ENCODE results near the gene SF3B2. TPM values are rescaled to one million over a fixed set of nuclear protein-coding genes. Genes with fewer than 3 reads are reported as not detected.

SF3B2 gene
- total and polyA plus RNA-seq, 9 of the 15 experiments (the other 6 are each of a cell fraction or from before 2014, with no cell fraction given), result 58.3 to 248 (median 157) TPM

DNA sequence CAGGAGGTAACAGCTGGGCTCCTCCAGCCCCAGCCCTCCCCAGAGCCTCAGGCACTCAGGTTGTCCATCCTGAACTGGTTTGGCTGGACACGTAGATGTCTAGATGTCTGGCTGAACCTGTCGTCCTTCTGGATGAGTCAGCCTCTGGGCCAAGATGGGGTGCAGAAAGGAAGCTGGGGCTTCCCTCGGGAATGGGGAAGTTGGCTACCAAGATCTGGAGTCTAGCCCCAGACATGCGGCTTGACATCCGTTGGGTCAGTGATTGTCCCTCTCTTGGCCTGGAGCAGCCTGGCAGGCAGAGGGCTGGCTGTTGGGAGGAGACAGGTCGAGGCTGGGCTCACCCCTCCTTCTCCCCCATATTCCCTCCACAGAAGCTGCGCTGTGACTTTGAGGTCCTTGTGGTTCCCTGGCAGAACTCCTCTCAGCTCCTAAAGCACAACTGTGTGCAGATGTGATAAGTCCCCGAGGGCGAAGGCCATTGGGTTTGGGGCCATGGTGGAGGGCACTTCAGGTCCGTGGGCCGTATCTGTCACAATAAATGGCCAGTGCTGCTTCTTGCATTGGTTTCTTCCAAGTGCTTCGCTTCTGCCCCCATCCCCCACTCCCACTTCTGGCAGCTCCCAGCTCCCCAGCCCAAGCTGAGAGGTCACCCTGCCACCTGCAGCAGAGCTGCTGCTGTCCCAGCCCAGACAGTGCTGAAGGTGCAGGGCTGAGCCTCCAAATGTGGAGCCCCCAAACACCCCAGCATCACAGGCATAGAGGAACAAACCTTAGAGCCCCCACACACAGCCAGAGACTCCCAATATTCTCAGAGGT lies 39.0 kb upstream of the SF3B2 start (continued):
- TF ChIP-seq, protein P1, sequence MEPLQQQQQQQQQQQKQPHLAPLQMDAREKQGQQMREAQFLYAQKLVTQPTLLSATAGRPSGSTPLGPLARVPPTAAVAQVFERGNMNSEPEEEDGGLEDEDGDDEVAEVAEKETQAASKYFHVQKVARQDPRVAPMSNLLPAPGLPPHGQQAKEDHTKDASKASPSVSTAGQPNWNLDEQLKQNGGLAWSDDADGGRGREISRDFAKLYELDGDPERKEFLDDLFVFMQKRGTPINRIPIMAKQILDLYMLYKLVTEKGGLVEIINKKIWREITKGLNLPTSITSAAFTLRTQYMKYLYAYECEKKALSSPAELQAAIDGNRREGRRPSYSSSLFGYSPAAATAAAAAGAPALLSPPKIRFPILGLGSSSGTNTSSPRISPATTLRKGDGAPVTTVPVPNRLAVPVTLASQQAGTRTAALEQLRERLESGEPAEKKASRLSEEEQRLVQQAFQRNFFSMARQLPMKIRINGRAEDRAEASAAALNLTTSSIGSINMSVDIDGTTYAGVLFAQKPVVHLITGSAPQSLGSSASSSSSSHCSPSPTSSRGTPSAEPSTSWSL (CRISPR knock-in tag; IDR thresholded peaks at IDR 0.05; ENCODE audit: borderline replicate concordance), result no peak
- TF ChIP-seq DMBX1 (CRISPR knock-in tag; IDR thresholded peaks at IDR 0.05; ENCODE audit: borderline replicate concordance), result no peak
- TF ChIP-seq CTBP1 (IDR thresholded peaks at IDR 0.05; ENCODE audit: borderline replicate concordance), result peak; percentile 65
- TF ChIP-seq HNRNPLL (IDR thresholded peaks at IDR 0.05; ENCODE audit: low read depth, low read length, poor library complexity, severe bottlenecking), result no peak
- TF ChIP-seq, protein P2, sequence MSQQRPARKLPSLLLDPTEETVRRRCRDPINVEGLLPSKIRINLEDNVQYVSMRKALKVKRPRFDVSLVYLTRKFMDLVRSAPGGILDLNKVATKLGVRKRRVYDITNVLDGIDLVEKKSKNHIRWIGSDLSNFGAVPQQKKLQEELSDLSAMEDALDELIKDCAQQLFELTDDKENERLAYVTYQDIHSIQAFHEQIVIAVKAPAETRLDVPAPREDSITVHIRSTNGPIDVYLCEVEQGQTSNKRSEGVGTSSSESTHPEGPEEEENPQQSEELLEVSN (IDR thresholded peaks at IDR 0.05; ENCODE audit: borderline replicate concordance in 1 of 2, extremely low read depth in 1 of 2, insufficient read depth in 1 of 2, insufficient read length in 1 of 2, low read depth in 1 of 2, low read length in 1 of 2, poor library complexity in 1 of 2, severe bottlenecking in 1 of 2), result peak in 1 of 2 experiments; percentile 25
- no peak for TF ChIP-seq NR2C2 (CRISPR knock-in tag; IDR thresholded peaks at IDR 0.05)
- peak; percentile 77 for TF ChIP-seq NR2C2 (tag; IDR thresholded peaks at IDR 0.05)
- TF ChIP-seq EHMT2 (IDR thresholded peaks at IDR 0.05), result peak; percentile 81
- no peak for TF ChIP-seq ZNF253 (CRISPR knock-in tag; conservative IDR thresholded peaks at IDR 0.05)
- peak; percentile 66; the same call in 1 of the 2 replicates for TF ChIP-seq ZNF232 (CRISPR knock-in tag; IDR thresholded peaks at IDR 0.05)
- TF ChIP-seq ZNF584 (CRISPR knock-in tag; IDR thresholded peaks at IDR 0.05; ENCODE audit: low read depth), result no peak
- TF ChIP-seq ZNF551 (CRISPR knock-in tag; IDR thresholded peaks at IDR 0.05), result no peak
- peak; percentile 81; the same call in 1 of the 2 replicates for TF ChIP-seq MIER1 (IDR thresholded peaks at IDR 0.05; ENCODE audit: low read depth)
- no peak for TF ChIP-seq CBX2 (IDR thresholded peaks at IDR 0.05; ENCODE audit: insufficient read depth, low read length, poor library complexity, severe bottlenecking)
- TF ChIP-seq CEBPG (CRISPR knock-in tag; IDR thresholded peaks at IDR 0.05), result peak; percentile 44; the same call in 1 of the 2 replicates
- no peak for TF ChIP-seq CEBPG (tag; conservative IDR thresholded peaks at IDR 0.05 in 1 of 2, IDR thresholded peaks at IDR 0.05 in 1 of 2)
- TF ChIP-seq CBFA2T2 (conservative IDR thresholded peaks at IDR 0.05), result peak; percentile 41; the same call in 1 of the 2 replicates
- peak; percentile 38; the same call in 1 of the 2 replicates for TF ChIP-seq ZEB2 (IDR thresholded peaks at IDR 0.05)
- TF ChIP-seq NR1H2 (CRISPR knock-in tag; IDR thresholded peaks at IDR 0.05), result peak; percentile 26; the same call in 1 of the 2 replicates
- TF ChIP-seq RCOR1 (IDR thresholded peaks at IDR 0.05; ENCODE audit: borderline replicate concordance in 1 of 2, low read depth in 2 of 2, low read length in 2 of 2), result peak in 1 of 2 experiments; percentile 13; a peak in 1 of 4 replicates
- peak; percentile 66 for TF ChIP-seq CBFA2T3 (IDR thresholded peaks at IDR 0.05)
- 0 out of 2 replicates have a peak, but pooled peaks have one; percentile 11 for TF ChIP-seq ELF4 (CRISPR knock-in tag; IDR thresholded peaks at IDR 0.05)
- TF ChIP-seq NR2C1 (IDR thresholded peaks at IDR 0.05), result 0 out of 2 replicates have a peak, but pooled peaks have one; percentile 40
- peak; percentile 52; the same call in 1 of the 2 replicates for TF ChIP-seq NR2C1 (tag; IDR thresholded peaks at IDR 0.05)
- TF ChIP-seq, protein P3, sequence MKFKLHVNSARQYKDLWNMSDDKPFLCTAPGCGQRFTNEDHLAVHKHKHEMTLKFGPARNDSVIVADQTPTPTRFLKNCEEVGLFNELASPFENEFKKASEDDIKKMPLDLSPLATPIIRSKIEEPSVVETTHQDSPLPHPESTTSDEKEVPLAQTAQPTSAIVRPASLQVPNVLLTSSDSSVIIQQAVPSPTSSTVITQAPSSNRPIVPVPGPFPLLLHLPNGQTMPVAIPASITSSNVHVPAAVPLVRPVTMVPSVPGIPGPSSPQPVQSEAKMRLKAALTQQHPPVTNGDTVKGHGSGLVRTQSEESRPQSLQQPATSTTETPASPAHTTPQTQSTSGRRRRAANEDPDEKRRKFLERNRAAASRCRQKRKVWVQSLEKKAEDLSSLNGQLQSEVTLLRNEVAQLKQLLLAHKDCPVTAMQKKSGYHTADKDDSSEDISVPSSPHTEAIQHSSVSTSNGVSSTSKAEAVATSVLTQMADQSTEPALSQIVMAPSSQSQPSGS (CRISPR knock-in tag; IDR thresholded peaks at IDR 0.05), result no peak

Data from K562 (cell line).